ENCODE measurements around the gene ATXN1.
"Not testable (repeated sequence)": the region's sequence is repeated elsewhere in the genome, so short reads cannot be mapped to it uniquely, and the experiment has no call there.

Gene ATXN1

GRCh38 chr6:16716321-16716858, 44.9 kb downstream of the ATXN1 start:
- no peak for TF ChIP-seq CTCF (IDR thresholded peaks at IDR 0.05; ENCODE audit: low read depth, low read length, missing control alignments)
- no peak for DNase-seq (ENCODE audit: extremely low read depth, low read depth)
- H3K4me3 ChIP-seq (replicated peaks; ENCODE audit: low read depth, low read length) = no peak overlapping the region

DNA sequence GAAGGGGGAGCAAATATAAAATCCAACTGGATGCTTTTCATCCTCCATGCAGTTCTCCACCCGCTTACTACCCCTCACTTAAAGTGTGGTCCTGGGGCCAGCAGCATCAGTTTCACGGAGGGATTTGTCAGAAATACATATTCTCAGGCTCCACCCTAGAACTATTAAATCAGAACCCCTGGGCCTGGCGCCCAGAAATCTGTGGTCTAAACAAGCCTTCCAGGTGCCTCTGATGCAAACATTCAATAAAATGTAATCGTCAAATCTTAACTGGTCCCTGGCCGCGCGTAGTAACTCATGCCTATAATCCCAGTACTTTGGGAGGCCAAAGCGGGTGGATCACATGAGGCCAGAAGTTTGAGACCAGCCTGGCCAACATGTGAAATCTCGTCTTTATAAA, 47.7 kb downstream of the ATXN1 start:
- no peak for DNase-seq (ENCODE audit: extremely low read depth, low read depth)
- H3K4me3 ChIP-seq (replicated peaks; ENCODE audit: low read depth, low read length) = no peak overlapping the region
- no peak for TF ChIP-seq CTCF (IDR thresholded peaks at IDR 0.05; ENCODE audit: low read depth, low read length, missing control alignments)

DNA sequence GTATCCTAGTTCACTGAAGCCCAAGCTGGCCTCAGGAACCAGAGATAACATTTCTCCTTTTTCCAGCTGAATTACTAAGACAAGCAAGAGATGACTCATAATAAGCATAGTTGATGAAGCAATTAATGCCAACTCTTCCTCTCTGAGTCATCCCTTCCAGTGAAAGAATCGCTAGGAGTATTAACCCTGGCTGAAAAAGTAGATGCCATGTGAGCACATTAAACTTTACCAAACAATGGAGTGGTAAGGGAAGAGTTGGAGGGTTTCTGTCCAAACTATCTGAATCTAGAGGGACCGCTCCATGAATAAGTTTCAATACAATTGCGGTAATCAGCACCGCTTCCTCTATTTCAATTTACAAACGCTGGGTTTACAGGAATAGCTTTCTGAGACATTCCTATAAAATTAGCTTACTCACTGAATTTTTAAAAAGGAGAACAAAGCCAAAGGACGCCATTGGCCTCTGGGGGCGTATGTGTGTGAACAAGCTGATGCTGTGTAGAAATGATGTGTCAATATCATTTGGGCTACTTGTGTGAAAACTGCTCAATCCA, 48.3 kb downstream of the ATXN1 start:
- H3K4me3 ChIP-seq (replicated peaks; ENCODE audit: low read depth, low read length) = no peak overlapping the region
- TF ChIP-seq CTCF (IDR thresholded peaks at IDR 0.05; ENCODE audit: low read depth, low read length, missing control alignments) = peak; percentile 48
- peak; percentile 38 for DNase-seq (ENCODE audit: extremely low read depth, low read depth)

DNA sequence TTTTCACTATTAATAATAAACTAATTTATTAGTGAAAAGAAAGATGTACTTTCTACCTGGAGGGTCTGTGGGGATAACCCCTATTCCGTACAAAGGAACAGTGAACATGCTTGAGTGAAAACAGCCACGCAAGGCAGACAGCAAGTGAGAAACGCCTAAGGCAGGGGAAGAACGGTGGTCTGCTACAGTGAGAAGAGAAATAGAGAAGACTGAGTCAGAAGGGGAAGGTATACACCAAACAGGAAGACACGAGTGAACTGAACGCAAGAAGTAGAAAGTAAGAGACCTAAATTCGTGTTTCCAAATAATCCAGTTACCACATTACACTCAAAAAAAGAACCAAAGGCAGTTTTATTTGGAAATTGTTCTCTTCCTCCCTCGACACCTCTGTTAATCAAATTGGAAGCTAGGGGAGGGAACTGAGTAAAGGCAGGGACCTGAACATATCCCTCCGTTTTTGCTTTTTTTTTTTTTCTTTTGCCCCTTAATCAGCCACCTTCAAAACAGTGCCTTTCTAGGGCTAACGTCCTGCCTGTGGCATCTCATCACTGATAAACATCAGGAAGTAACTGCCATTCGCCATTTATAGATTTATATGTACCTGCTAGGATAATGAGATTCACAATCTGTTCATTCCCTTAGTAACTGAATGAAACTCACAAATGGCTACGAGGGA, 48.9 kb downstream of the ATXN1 start:
- DNase-seq (ENCODE audit: extremely low read depth, low read depth) = no peak
- no peak for TF ChIP-seq CTCF (IDR thresholded peaks at IDR 0.05; ENCODE audit: low read depth, low read length, missing control alignments)

GRCh38 chr6:16711546-16712254, 49.6 kb downstream of the ATXN1 start:
- TF ChIP-seq CTCF (IDR thresholded peaks at IDR 0.05; ENCODE audit: low read depth, low read length, missing control alignments) = no peak
- H3K4me3 ChIP-seq (replicated peaks; ENCODE audit: low read depth, low read length) = no peak overlapping the region
- DNase-seq (ENCODE audit: extremely low read depth, low read depth) = no peak

More for the DNA sequence above, 48.9 kb downstream of the ATXN1 start:
- no peak overlapping the region for H3K4me3 ChIP-seq (replicated peaks; ENCODE audit: low read depth, low read length)

DNA sequence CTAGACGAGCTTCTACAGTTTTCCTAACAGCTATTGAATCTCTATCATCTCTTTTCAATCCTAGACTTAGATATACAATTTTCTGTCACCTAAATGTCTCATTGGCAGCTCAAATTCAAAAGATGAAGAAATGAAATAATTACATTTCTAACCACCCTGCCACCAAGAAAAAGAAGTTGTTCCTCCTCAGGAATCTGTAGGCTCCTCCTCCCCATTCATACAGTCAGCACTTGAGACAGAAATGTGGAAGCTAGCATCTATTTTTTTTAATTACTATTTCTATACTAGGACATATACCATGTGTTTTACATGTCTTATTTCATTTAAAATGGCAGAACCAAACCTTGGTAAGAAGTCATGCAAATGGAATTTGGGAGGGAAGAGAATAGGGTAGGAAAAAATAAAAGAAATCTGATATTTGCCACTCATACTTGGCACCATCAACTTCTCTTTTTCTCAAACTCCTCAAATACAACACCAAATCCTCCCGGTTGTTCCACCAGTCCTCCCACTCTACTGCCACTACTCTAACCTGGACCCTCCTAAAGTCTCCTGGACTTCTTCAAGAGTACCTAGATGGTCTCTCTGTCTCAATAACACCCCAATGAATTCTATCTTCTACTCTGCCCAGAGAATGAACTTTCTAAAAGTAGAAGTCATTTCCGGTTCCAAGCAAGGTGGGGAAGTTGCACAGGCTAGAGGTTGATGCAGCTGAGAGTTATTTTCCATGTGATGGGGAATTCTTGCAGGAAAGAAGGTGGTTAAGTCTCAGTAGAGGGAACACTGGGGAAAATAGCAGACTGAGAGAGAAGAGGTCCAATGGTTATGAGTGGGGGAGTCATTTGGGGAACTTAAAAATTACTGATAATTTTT, 54.1 kb downstream of the ATXN1 start:
- TF ChIP-seq CTCF (IDR thresholded peaks at IDR 0.05; ENCODE audit: low read depth, low read length, missing control alignments) = no peak
- no peak for DNase-seq (ENCODE audit: extremely low read depth, low read depth)
- no peak overlapping the region for H3K4me3 ChIP-seq (replicated peaks; ENCODE audit: low read depth, low read length)

- not testable (repeated sequence) for DNase-seq (ENCODE audit: extremely low read depth, low read depth); H3K4me3 ChIP-seq (replicated peaks; ENCODE audit: low read depth, low read length)
These were observed 54.8 kb downstream of the ATXN1 start for GRCh38 chr6:16706491-16706890.

Data from HFF-Myc (cell line).